AG20443 (cell line): ENCODE results near the gene ANKFY1.

Source experiments
- DNase-seq: peaks from one replicate; pipeline ENCODE4 v3.0.0; 2012; ENCODE audit warnings: low spot score, mixed read lengths

ANKFY1 gene, protein sequence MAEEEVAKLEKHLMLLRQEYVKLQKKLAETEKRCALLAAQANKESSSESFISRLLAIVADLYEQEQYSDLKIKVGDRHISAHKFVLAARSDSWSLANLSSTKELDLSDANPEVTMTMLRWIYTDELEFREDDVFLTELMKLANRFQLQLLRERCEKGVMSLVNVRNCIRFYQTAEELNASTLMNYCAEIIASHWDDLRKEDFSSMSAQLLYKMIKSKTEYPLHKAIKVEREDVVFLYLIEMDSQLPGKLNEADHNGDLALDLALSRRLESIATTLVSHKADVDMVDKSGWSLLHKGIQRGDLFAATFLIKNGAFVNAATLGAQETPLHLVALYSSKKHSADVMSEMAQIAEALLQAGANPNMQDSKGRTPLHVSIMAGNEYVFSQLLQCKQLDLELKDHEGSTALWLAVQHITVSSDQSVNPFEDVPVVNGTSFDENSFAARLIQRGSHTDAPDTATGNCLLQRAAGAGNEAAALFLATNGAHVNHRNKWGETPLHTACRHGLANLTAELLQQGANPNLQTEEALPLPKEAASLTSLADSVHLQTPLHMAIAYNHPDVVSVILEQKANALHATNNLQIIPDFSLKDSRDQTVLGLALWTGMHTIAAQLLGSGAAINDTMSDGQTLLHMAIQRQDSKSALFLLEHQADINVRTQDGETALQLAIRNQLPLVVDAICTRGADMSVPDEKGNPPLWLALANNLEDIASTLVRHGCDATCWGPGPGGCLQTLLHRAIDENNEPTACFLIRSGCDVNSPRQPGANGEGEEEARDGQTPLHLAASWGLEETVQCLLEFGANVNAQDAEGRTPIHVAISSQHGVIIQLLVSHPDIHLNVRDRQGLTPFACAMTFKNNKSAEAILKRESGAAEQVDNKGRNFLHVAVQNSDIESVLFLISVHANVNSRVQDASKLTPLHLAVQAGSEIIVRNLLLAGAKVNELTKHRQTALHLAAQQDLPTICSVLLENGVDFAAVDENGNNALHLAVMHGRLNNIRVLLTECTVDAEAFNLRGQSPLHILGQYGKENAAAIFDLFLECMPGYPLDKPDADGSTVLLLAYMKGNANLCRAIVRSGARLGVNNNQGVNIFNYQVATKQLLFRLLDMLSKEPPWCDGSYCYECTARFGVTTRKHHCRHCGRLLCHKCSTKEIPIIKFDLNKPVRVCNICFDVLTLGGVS

DNA sequence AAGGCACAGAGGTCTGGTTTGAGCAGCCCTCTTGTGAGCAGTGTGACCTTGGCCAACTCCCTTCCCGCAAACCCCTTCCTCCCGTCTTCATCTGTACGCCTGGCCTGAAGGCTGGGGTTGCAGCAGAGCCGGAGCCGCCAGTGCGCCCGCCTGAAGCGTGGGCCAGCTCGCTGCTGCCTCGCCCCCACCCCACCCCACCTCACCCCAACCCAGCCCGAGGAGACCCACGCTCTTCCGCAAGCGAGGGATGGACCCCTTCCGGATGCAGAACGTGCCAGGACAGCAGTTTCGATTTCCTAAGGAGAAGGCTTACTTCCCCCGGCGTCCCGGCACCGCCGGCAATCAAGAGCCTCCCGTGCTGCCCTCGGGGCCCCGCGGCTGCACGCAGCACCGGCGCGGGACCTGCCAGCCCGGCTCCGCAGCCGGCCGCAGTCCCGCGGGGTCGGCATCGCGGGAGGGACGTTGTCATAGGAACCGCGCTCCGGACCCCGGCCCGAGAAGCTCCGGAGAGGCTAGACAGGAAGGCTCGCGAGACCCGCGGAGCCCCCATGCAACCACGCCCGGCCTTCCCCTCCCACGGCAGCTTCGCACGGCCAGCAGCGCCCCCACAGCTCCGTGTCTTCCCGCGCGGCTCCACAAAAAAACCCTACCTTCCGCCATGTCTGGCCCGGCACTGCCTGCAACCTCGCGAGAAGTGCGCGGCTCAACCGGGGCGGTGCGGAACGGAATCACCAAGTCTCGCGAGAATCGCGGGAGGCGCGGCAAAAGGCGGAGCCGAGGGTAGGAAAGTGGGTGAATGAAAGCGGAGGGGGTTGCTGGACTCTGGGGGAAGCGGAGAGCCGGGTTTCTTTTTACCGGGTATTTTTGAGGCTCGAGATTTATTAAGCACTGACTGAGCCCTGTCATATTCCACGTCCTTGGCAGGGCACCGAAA is at the start of gene ANKFY1:
Gene ANKFY1 (minus strand): TSS at position 698 of the 934 bp plus-strand sequence. CDS start 38 bp downstream, at position 660.
- DNase-seq, result peak; percentile 99

DNA sequence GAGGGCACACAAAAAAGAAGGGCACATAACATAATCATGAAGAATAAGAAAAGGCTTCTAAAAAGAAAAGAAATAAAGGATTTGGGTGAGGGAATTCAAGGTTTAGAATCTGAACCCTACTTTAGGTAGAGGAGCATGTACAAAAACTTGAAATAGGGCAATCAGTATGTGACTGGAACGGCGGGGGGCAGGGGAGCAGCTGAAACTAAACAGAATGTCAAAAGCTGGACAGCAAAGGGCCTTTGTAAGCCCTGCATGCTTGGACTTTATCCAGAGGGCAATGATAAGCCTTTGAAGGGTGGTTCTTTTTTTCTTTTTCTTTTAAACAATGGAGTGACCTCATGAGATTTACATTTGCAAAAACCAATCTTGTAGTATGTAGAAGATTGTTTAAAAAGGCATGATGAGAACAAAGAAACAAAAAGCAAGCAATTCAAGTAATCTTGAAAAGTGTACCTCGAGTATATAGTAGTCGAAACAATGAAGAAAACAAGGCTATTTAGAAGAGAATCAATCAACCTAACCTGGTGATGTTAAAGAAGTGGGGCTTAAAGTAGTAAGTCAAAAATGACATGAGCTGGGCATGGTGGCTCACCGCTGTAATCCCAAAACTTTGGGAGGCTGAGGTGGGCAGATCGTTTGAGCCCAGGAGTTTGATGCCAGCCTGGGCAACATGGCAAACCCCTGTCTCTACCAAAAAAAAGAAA is 46.7 kb upstream of the ANKFY1 start:
- no peak for DNase-seq

DNA sequence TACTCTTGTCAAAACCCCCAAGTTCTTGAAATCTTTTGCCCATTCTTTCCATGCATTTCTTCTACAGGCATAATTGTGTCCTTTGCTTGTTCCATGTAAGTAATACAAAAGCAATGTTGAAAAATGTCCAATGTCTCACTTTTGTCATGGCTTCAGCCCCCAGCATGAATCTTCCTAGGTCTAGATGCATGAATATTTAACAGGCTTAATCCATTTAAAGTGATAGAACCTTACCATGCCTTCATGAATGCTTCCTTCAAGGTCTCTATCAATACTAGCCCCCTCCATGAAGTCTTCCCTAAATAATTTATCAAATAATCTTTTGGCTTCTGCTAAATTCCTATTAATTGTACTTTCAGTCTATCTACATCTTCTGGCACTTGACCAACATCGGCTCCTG is 46.1 kb upstream of the ANKFY1 start:
- DNase-seq, result no peak

DNA sequence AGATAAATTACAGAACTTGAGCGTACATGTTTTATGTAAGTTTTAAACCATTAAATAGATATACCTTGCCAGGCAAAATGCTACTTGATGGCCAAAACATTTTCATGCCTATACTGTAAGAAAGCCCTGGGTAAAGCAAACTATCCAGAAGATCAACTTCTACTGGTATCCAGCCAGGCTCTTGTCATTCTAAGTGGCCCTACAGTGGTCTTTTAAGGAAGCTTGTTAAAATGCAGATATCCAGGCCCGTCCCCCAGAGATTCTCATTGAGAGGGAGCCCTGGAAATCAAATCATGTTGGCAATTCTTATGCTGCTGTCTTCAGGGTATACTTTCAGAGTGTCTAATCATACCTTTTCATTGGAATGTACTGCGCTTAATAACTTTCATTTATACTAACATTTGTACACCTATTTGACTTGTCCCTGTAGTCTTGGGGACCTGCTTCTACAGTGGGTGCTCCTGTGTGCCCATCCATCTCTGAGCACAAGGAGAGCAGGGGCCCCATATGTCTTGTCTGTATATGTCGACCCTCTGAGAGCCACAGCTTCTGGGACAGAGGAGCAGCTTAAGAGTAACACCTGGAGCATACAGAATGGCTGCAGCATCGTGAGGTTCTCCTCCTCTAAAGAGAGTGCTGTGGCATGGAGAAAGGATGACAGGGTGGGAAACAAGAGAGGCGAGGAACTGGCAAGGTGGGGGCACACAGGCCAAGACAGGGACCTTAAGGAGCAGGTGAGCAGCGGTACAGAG is 43.6 kb upstream of the ANKFY1 start:
- DNase-seq, result no peak

DNA sequence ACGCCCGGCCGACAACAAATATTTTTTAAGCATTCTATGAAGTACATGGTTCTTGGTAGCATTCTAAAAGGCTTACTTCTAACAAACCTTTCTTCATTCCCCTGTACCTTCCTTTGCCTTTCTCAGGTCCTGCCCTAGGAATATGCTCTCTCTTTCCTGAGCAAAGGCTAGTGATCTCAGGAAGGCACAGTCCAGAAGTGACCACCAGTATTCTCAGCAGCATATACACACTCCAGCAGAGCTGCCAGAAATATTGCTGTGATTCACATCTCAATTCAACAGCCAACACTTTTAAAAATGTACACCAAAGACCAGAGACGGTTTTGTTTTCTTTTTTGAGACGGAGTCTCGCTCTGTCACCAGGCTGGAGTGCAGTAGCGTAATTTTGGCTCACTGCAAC is 41.4 kb upstream of the ANKFY1 start:
- DNase-seq, result no peak

DNA sequence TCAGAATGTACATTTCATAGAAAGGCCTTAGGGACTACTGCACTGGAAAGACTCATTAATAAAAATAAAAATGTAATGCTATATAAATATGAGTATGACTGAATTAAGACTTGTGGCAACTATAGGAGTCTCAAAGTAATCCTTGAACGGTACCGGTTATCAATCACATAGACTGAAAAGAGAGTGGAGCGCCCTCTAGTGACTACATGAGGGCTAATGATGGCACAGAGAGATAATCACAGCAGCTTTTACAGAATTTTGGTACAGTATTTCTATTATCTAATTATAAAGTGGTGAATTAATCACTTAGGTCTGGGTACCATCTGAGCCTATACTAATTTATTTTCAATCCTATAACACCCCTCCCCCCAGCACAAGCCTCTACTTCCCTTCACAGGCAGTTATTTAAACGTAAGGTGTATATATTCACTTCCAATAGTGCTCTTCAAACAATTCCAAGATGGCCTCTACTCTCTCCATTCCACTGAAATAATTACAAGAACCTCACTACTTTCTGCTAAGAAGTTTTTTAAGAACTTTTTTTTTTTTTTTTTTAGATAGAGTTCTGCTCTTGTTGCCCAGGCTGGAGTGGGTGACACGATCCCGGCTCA is 40.7 kb upstream of the ANKFY1 start:
- DNase-seq, result peak; percentile 63

DNA sequence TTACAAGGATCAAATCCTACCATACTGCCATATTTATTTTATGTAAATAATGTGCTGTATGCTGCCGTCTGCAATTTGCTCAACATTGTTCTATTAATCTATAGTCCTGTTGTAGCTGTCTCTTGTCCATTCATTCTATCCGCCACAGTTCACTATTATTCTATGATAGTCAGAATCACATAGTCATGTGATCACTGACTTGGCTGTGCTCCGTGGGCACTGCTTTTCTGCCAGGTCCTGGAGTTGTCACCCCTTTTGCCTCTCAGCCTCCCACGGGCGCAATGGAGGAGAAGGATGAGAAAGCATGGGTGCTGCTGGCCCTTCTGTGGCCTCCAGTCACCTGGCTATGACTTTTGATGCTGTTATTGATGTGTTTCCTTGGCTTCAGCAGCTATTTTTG is 37.3 kb upstream of the ANKFY1 start:
- no peak for DNase-seq

DNA sequence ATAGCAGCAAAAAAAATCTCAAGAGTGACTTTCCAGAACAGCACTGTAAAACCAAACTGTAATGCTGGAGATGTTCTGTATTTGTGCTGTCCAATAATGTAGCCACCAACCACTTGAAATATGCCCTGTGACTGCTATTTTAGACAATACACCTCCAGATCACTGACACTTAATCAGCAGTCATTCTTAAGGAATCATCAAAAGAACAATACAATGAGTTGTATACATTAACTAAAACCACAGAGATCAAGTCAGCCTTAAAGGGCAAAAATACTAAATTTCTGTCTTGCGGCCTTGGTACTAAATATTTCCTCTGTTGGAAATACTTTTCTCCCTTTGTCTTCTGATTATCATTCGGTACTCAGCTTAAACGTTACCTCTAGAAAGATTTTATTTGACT is 33.6 kb upstream of the ANKFY1 start:
- no peak for DNase-seq

DNA sequence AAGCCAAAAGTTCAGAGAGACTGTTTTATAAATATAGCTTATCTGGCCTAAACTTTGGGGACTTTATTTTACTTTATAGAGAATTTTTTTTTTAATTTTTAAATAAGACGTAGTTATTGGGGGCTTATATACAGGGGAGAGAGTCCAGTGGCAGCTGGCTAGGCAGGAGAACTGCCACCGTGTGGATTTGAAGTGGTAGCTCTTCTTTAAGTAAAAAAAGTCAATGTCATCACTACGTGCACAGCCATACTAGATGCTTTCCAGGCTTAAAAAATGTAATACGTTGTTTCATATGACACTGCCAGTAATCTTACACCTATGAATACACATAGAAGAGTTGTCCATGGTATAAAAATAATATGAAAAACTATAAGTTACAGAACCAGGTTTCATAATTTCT is 31.9 kb upstream of the ANKFY1 start:
- DNase-seq, result no peak

DNA sequence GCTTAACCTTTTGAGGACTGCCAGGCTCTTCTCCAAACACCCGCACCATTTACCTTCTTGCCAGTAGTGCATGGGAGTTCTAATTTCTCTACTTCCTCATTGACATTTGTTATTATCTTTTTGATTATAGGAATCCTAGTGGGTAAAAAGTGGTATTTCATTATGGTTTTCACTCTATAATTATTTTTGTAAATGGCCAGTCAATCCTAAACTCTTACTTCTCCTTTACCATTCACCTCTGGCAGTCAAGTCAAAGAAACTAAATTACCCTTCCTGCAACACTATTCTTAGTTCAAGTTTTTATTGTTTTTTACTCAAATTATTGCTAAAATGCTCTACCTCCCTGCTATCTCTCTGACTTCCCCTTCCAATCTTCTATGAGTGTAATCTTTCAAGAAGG is 29.8 kb upstream of the ANKFY1 start:
- no peak for DNase-seq

DNA sequence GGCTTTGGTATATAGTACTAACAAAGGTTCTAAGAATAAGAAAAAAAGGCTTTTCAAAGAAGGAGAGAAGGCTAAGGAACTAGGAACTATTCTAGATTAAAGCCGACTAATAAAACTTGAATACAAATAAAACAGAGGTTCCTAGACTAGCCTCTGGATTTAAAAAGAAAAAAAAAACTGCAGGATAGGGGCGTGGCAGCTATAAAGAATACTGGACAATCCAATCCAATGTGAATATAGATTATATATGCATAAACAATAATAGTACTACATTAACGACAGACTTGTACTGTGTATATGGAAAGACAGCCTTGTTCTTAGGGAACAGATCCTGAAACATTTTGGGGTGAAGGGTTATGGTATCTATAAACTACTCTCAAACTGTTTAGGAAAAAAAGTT is 23.9 kb upstream of the ANKFY1 start:
- no peak for DNase-seq

DNA sequence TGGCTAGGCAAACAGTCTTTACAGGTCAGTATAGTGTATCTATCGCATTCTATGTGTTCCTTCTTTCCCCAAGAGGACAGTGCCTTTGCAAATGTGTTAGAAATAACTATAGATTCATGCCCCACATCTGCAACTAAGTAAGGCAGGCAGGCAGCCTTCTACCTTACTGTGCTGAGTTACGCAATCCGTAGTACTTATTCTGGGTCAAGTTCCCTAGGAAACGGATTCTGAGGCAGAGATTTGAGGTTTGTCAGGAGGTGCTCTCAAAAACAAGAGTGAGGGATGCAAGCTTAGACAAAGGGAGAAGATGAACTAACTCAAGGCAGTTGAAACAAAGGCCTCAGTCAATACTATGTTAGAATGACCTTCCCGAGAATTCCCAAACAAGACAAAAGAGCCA is 12.7 kb upstream of the ANKFY1 start:
- DNase-seq, result no peak

DNA sequence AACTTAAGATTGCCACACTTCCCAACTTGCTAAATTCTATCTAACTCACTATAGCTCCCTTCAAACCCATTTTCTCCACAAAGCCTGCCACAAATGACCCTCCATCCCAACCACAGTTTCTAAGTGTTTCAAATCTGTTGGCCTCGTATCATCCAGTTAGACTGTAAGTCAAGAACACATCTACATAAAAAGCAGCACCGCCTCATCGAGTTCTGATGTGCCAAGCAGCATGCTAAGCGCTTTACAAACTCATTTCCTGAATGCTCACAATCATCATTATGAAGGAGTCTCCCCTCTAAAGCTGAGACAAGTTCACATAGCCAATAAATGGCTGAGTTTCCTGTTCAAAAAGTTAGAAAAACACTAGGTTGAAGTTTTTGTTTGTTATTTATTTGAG is 9.2 kb upstream of the ANKFY1 start:
- DNase-seq, result no peak

DNA sequence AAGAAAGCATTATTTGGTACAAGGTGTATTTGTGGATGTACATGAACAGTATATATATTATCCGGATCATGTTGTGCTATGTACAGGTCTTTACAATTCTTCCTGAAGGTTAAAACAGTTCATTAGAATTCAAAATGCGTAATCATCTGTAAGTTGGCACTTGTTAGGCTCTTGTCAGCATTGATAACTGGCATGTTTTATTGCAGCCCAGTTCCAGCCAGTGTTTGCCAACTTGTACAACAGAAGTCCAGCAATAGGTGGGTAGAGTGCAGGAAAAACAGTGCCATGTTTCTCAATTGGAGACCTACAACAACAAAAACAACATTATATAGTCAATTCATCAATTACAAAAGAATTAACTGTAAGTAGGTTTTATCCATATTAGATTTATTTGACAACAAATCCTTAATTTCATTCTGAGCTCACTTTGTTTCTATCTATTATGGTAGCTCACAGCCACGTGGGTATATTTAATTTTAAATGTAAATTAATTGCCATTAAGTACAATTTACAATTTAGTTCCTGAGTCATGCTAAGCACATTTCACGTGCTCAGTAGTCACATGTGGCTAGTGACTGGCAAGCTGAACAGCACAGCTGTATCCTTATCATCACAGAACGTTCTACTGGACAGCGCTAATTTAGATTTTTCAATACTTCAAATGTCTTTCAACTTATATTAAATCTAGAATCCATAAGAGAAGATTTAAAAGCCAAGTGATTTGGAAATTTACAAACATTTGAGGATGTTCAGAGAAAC is 8.6 kb upstream of the ANKFY1 start:
- no peak for DNase-seq

DNA sequence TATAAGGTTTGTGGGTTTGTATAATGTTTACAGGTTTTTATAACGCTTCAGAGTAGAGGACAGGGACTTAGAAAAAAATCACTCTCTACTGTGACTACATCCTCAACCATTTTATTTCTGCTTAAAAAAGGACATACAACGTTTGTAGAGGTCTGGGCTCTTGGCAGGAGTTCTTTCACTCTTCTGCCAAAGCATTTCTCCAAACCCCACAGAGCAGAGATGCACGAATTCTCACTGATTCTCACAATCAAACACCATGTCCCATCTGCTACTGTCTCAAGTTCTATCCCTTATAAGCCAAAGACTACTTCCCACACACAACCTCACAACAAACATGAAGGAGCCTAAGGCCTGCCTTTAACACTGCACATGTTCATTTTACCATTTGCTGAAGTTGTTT is 7.0 kb upstream of the ANKFY1 start:
- no peak for DNase-seq

DNA sequence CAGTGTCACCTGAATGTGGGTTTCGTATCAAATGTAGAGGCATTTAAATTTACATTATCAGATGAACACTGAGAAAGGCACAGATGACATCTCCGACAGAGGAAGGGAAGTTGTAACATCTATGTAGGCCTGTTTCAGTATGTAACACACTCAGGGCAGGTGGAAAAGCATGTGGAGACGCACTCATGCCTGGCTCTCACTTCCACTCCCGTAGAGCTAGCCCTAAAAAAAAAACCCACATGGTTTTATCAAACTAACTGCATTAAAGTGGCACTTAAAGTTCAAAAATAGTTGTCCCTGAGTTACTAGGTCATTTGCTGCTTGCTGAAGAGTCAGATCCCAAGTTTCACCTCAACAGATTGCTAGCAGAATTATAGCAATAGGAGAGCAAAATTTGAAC is 6.1 kb upstream of the ANKFY1 start:
- no peak for DNase-seq

DNA sequence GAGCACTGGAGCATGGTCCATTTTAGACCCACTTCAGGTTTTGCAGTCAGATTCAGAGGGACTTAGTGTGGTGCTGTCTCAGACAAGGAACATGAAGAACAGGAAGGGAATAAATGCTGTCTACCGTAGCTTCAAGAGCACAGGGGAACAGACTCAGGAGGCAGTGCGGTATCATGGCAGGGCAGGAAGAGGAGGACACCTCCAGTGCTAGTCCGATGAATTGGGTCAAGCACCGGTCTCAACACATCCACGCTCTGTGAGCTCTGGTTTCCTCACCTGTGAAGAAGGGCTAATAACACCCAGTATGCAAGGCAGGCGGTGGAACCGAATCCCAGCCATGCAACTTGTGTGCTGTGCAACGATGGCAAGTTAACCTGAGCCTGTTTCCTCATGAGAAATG is 3.6 kb upstream of the ANKFY1 start:
- no peak for DNase-seq

DNA sequence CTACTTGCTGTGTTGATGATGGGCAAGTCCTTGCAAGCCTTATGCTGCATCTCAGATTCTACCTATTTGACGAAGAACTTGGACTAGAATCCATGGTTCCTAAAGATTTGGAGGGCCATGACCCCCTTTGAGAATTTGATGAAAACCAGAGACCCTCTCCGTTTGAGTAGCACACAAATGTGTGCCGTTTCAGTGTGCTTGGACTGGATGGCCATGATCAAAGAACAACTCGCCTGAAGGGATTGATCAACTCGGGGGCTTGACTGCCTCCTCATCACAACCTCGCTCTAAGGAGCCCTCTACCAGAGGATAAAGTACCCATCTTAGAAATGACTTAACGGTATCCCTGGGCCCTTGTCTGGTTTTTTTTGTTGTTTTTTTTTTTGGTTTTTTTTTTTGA is 2.8 kb upstream of the ANKFY1 start:
- no peak for DNase-seq

DNA sequence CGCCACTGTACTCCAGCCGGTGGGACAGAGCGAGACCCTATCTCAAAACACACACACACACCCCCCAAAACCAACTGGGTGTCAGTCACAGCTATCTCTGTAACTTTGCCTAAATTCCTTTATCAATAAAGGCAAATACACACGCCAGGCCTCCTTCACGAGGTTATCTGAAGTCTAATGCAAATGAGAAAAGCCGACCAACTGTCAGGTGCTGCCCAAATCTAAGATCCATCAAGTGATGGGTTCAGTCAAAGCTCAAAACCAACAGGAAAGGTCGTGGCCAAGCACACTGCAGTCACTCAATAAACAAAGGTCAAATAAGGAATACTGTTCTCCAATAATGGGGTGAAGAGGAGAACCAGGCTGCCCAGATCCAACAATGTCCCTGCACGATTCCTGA is 1.1 kb downstream of the ANKFY1 start:
- DNase-seq, result no peak
